Superior temporal gyrus (tissue), 1 donor: Measurements from ENCODE around the gene LILRB4.
"Not testable (repeated sequence)": the region's sequence is repeated elsewhere in the genome, so short reads cannot be mapped to it uniquely, and the experiment has no call there.

ENCODE experiments used
- DNase-seq: peaks from one replicate; pipeline ENCODE4 v3.0.0-alpha.2; 2016; ENCODE audit errors: extremely low spot score

The LILRB4 gene

DNA sequence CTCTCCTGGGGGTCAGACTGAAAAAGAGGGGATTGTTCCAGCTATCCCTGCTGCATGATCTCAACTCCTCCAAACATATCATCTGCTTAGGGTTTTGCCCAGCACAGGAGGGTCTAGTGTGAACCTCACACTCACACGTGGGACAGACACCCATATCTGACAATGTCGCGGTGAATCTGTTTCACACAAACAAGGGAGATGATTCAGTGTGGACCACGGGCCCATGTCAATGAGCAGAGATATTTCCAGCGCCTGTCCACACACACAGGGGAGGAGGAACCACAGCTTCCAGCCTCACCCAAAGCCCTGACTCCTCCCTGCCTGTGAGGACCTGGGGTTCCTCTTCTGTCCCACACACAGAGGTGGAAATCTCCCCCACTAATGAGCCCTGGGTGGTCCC is 31.9 kb downstream of the LILRB4 start:
- no peak for DNase-seq

DNA sequence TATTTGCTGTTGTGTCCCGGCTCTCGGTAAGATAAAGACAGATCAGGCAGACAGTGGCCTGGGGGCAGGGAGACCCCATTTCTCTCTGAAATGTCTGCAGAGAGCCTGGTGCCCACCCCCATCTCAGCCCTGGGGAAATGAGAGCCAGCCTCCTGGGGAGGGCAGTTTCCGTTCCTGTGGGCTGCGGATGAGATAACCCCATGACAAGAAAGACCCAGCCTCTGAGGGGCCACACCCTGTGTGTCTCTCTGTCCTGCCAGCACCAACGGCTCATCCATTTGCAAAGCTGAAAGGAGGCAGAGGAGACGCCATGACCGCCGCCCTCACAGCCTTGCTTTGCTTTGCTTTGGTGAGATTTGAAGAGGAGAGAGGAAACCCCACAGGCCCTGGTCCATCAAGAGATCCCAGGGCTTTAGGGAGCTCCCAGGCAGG is 33.3 kb downstream of the LILRB4 start:
- no peak for DNase-seq

DNA sequence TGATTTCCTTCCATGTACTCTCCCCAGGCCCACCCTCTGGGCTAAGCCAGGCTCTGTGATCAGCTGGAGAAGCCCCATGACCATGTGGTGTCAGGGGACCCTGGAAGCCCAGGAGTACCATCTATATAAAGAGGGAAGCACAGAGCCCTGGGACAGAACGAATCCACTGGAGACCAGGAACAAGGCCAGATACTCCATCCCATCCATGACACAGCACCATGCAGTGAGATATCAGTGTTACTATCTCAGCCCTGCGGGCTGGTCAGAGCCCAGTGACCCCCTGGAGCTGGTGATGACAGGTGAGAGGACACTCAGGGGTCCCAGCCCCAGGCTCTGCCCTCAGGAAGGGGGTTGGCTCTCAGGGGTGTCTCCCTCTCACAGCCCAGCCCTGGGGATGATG is 34.0 kb downstream of the LILRB4 start:
- no peak for DNase-seq

DNA sequence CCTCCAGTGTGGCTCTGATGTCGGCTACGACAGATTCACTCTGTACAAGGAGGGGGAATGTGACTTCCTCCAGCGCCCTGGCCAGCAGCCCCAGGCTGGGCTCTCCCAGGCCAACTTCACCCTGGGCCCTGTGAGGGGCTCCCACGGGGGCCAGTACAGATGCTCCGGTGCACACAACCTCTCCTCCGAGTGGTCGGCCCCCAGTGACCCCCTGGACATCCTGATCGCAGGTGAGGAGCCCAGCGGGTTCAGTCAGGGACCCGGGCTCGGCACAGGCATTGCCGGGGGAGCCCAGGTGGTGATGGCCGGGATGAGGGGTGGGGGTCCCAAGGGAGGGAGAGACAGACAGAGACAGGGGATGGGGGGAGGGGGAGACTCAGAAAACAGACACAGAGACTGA is 34.9 kb downstream of the LILRB4 start:
- DNase-seq: not testable (repeated sequence)

GRCh38 chr19:54704928-54705327 is 42.1 kb downstream of the LILRB4 start:
- no peak for DNase-seq

- no peak for DNase-seq
Observed at GRCh38 chr19:54707962-54708361, 45.2 kb downstream of the LILRB4 start.

- no peak for DNase-seq
Observed at GRCh38 chr19:54708781-54709180, 46.0 kb downstream of the LILRB4 start.

- no peak for DNase-seq
Observed at GRCh38 chr19:54709212-54709948, 46.6 kb downstream of the LILRB4 start.

DNA sequence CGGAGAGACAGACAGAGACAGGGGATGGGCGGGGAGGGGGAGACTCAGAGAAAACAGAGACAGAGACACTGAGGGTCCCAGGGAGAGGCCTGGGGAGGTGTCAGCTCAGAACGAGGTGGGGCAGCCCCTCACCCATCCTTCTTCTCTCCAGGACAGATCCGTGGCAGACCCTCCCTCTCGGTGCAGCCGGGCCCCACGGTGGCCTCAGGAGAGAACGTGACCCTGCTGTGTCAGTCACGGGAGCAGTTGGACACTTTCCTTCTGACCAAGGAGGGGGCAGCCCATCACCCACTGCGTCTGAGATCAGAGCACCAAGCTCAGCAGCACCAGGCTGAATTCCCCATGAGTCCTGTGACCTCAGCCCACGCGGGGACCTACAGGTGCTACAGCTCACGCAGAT is 47.2 kb downstream of the LILRB4 start:
- DNase-seq: not testable (repeated sequence)
